CD4-positive, alpha-beta T cell treated with Interleukin-15 for 4 hours (primary cell): ENCODE results near the gene CEP68.
"Not testable (repeated sequence)": the region's sequence is repeated elsewhere in the genome, so short reads cannot be mapped to it uniquely, and the experiment has no call there.

ENCODE experiments used
- DNase-seq: peaks from one replicate; pipeline ENCODE4 v3.0.0-alpha.2; 2020; ENCODE audit warnings: low spot score

The CEP68 gene

GRCh38 chr2:65129826-65130663 is 73.8 kb downstream of the CEP68 start, which contains the start of gene RAB1A:
Gene RAB1A (minus strand): TSS chr2:65130106. CDS start chr2:65129915, 191 bp downstream.
- DNase-seq = peak; percentile 99

GRCh38 chr2:65130664-65131175 is 74.5 kb downstream of the CEP68 start:
- no peak for DNase-seq

DNA sequence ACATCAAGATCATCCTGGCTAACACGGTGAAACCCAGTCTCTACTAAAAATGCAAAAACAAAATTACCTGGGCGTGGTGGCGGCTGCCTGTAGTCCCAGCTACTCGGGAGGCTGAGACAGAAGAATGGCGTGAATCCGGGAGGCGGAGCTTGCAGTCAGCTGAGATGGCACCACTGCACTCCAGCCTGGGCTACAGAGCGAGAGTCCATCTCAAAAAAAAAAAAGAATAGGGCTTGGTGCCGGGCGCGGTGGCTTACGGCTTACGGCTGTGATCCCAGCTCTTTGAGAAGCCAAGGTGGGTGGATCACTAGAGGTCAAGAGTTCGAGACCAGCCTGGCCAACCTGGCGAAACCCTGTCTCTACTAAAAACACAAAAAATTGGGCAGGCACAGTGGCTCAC is 76.7 kb downstream of the CEP68 start:
- not testable (repeated sequence) for DNase-seq

DNA sequence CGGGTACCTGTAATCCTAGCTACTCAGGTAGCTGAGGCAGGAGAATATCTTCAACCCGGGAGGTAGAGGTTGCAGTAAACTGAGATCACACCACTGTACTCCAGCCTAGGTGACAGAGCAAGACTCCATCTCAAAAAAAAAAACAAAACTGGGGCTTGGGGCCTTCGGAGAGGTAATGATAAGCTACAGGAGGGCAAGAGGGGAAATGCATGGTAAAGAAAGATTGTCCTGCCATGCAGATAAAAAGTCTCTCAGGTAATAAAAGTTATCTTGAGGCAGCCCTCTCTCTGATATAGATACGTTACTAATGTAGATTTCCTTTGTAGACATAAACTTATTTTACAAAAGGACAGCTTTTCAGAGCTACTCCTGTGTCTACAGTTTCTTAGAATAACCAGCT is 77.4 kb downstream of the CEP68 start:
- no peak for DNase-seq

- no peak for DNase-seq
Observed at GRCh38 chr2:65134158-65134557, 77.9 kb downstream of the CEP68 start.

- DNase-seq = no peak
Observed at GRCh38 chr2:65136253-65136652, 80.0 kb downstream of the CEP68 start.
